GM12865 (cell line): ENCODE measurements around the gene COL26A1.

ENCODE experiments used
- DNase-seq: peaks from one replicate; pipeline ENCODE4 v3.0.0; 2010; ENCODE audit warnings: low read depth
- H3K4me3 ChIP-seq: 2 replicates; pipeline ENCODE4 v1.5.1; 2011; ENCODE audit warnings: mild to moderate bottlenecking, low read depth, low read length, control low read depth
- TF ChIP-seq, protein P1 (sequence below): IDR thresholded peaks from 2 replicates; pipeline ENCODE4 v1.5.1; 2011; ENCODE audit warnings: low read length, control low read depth, low read depth, inconsistent platforms; ENCODE audit not compliant: insufficient read depth; ENCODE audit errors: missing control alignments

The COL26A1 gene

DNA sequence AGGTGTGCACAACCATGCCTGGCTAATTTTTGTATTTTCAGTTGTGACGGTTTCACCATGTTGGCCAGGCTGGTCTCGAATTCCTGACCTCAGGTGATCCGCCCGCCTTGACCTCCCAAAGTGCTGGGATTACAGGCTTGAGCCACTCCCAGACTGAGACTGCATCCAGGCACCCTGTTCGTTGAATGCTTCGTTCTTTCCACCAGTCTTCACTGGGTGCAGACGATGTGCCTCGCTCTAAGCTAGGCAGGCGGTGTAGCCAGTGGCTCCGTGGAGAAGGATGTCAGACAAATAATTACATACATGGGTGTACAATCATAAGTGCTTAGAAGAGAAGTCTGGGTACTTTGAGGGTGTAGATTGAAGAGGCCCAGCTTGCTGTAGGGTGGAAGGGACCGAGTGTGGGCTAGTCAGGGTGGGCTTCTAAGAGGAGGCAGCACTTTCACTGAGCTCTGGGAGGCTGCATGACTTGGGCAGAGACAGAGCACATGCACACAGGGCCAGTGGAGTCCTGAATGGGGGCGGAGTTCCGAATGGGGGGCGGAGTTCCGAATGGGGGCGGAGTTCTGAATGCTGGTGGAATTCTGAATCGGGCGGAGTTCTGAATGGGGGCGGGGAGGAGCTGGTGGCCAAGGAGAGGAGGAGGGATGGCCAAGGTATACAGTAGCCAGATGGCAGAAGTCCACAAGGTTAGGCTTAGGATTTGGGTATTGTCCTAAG is 74.3 kb downstream of the COL26A1 start:
- no peak overlapping the region for H3K4me3 ChIP-seq
- DNase-seq = no peak
- TF ChIP-seq, protein P1, sequence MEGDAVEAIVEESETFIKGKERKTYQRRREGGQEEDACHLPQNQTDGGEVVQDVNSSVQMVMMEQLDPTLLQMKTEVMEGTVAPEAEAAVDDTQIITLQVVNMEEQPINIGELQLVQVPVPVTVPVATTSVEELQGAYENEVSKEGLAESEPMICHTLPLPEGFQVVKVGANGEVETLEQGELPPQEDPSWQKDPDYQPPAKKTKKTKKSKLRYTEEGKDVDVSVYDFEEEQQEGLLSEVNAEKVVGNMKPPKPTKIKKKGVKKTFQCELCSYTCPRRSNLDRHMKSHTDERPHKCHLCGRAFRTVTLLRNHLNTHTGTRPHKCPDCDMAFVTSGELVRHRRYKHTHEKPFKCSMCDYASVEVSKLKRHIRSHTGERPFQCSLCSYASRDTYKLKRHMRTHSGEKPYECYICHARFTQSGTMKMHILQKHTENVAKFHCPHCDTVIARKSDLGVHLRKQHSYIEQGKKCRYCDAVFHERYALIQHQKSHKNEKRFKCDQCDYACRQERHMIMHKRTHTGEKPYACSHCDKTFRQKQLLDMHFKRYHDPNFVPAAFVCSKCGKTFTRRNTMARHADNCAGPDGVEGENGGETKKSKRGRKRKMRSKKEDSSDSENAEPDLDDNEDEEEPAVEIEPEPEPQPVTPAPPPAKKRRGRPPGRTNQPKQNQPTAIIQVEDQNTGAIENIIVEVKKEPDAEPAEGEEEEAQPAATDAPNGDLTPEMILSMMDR = no peak

DNA sequence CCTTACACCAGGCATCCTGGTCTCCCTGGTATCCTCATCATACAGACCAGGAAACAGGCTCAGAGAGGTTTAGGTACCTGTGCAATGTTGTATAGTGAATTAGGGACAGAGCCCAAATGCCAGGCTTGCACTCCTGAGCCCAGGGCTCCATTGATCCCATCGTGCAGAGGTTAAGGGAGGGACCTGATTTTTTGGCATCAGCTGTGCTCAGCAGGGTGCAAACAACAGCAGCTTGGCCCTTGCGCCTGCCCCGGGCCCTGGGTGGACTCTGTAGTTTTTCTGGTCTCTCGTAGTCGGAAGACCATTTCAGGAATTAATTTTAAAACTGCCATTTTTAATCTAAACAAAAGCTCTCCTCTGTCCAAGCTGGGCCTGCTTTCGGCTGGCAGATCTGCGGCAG is 79.2 kb downstream of the COL26A1 start:
- no peak overlapping the region for H3K4me3 ChIP-seq
- TF ChIP-seq, protein P1 = no peak
- DNase-seq = no peak

DNA sequence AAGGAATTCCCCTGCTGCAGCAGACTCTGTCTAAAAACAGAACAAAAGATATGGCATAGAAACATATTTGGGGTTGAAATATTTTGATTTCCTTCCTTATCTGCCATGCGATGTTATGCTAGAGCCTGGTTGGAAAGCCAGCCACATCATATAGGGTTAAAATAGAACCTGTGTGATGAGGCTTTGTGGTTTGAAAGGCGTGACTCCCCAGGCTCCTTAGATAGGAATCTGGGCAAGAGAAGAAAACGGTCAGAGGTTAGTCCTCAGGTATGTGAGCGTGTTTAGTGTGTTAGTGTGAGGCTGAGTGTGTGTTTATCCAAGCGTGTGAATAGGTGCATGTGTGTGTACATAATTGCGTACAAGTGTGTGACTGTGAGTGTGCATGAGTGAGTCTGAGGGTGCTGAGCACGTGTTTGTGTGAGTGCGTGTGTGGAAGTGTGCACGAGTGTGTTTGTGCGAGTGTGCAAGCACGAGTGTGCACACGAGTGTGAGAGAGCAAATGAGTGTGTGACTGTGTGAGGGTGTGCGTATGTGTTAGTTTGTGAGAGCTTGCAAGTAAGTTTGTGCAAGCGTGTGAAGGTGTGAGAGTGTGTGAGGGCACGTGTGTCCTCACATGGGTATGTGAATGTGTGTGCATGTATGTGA is 79.9 kb downstream of the COL26A1 start:
- DNase-seq = no peak
- TF ChIP-seq, protein P1 = no peak
- H3K4me3 ChIP-seq = no peak overlapping the region

DNA sequence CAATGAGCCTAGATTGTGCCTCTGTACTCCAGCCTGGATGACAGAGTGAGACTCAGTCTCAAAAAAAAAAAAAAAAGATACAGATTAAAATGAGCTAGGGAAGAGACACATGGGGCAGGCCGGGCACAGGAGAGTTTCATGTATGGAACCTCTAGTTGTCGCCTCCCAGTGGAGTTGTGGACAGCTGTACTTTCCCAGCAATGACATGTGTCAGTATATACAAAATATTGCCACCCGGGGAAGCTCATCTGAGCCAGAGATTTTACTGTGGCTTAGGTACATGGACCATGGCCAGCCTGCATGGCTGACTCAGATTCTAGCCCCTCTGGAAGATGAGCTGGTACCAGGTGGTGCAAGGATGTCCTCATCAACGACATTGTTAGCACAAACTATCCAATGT is 87.4 kb downstream of the COL26A1 start:
- no peak overlapping the region for H3K4me3 ChIP-seq
- no peak for DNase-seq
- TF ChIP-seq, protein P1 = no peak

DNA sequence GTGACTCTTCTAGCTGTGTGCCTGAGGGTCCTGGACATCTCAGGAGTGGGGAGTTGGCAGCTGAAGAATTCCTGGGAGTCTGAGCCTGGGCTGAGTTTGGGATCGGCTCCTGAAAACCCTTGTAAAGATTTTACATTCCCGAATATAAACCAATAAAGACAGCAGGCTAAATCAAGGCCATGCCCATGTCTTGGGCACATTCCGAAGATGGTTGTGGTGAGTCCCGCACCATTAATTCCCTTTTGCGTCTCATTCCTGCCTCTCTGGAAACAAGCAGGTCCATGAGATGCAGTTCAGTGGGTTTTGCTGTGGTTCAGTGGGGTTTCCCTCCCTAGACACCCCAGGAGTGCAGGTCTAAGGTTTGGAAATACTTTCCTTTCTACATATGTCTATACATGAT is 90.9 kb downstream of the COL26A1 start:
- H3K4me3 ChIP-seq = no peak overlapping the region
- no peak for DNase-seq
- TF ChIP-seq, protein P1 = no peak

DNA sequence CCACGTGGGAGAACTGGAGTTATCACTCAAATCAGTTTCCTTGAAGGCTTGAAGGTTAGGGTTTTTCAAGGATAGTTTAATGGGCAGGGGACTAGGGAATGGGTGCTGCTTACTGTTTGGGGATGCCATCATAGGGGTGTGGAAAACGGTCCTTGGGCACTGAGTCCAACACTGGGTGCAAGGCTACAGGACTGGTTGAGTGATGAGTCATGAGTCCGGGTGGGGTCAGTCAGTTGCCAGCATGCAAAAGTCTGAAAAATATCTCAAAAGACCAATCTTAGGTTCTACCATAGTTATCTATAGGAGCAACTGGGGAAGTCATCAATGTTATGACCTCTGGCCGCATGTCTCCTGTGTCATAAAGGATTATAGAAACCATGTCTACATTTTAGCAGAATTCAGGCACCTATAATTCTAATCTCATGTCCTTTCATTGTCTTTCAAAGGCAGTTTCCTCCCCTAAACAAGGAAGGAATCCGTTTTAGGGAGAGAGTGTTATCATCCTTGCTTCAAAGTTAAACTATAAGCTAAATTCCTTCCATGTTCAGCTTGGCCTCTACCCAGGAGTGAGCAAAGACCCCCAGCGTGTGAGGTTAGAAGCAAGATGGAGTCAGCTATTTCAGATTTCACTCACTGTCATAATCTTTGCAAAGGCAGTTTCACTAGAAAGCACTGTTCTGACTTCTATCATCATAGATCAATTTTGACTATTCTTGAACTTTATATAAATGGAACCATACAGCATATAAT is 94.5 kb downstream of the COL26A1 start:
- DNase-seq = no peak
- TF ChIP-seq, protein P1 = no peak
- H3K4me3 ChIP-seq = no peak overlapping the region
